CD4-positive, alpha-beta T cell treated with Interleukin-12 subunit alpha and Interleukin-12 subunit beta, for 1 hour (primary cell): ENCODE data around the gene CACNA1I.

ENCODE experiments used
- DNase-seq: peaks from one replicate; pipeline ENCODE4 v3.0.0-alpha.2; 2020

Gene CACNA1I

GRCh38 chr22:39600491-39601179 is 30.1 kb downstream of the CACNA1I start:
- no peak for DNase-seq

GRCh38 chr22:39601180-39601535 is 30.6 kb downstream of the CACNA1I start:
- no peak for DNase-seq

- no peak for DNase-seq
Measured at GRCh38 chr22:39603345-39603744, 32.8 kb downstream of the CACNA1I start.

- DNase-seq: no peak
Measured at GRCh38 chr22:39610246-39610645, 39.7 kb downstream of the CACNA1I start.

- DNase-seq: no peak
Measured at GRCh38 chr22:39610766-39611165, 40.2 kb downstream of the CACNA1I start.

- DNase-seq: no peak
Measured at GRCh38 chr22:39611360-39611759, 40.8 kb downstream of the CACNA1I start.

GRCh38 chr22:39612811-39613548 is 42.4 kb downstream of the CACNA1I start:
- DNase-seq: peak; percentile 36

GRCh38 chr22:39613549-39613921 is 43.0 kb downstream of the CACNA1I start:
- no peak for DNase-seq

- no peak for DNase-seq
Measured at GRCh38 chr22:39614442-39614841, 43.9 kb downstream of the CACNA1I start.

GRCh38 chr22:39616051-39616450 is 45.5 kb downstream of the CACNA1I start:
- no peak for DNase-seq

GRCh38 chr22:39616781-39617180 is 46.2 kb downstream of the CACNA1I start:
- DNase-seq: no peak

- no peak for DNase-seq
Measured at GRCh38 chr22:39617342-39617741, 46.8 kb downstream of the CACNA1I start.

- DNase-seq: no peak
Measured at GRCh38 chr22:39617970-39618757, 47.6 kb downstream of the CACNA1I start.

- no peak for DNase-seq
Measured at GRCh38 chr22:39618996-39619530, 48.5 kb downstream of the CACNA1I start.

GRCh38 chr22:39620924-39621690 is 50.6 kb downstream of the CACNA1I start:
- no peak for DNase-seq

GRCh38 chr22:39621826-39622225 is 51.3 kb downstream of the CACNA1I start:
- DNase-seq: no peak

- DNase-seq: peak; percentile 74
Measured at GRCh38 chr22:39622881-39623367, 52.4 kb downstream of the CACNA1I start.

- no peak for DNase-seq
Measured at GRCh38 chr22:39623603-39624500, 53.3 kb downstream of the CACNA1I start.

- no peak for DNase-seq
Measured at GRCh38 chr22:39624501-39624821, 53.9 kb downstream of the CACNA1I start.

GRCh38 chr22:39625569-39626537 is 55.3 kb downstream of the CACNA1I start:
- no peak for DNase-seq
